GM10847 (cell line): ENCODE measurements around the gene TRAPPC10.

ENCODE experiments used
- POLR2A ChIP-seq: IDR thresholded peaks from 2 replicates; pipeline ENCODE4 v1.6.1; 2011; ENCODE audit not compliant: insufficient read length; ENCODE audit errors: extremely low read depth

TRAPPC10 gene

GRCh38 chr21:43976661-43977060 lies 35.4 kb upstream of the TRAPPC10 start:
- no peak for TF ChIP-seq POLR2A

- TF ChIP-seq POLR2A = no peak
Measured at GRCh38 chr21:43978060-43978459, 34.0 kb upstream of the TRAPPC10 start.

- TF ChIP-seq POLR2A = no peak
Measured at GRCh38 chr21:43979654-43980053, 32.5 kb upstream of the TRAPPC10 start.

GRCh38 chr21:43981151-43981870 lies 30.8 kb upstream of the TRAPPC10 start:
- no peak for TF ChIP-seq POLR2A

GRCh38 chr21:43981871-43982210 lies 30.3 kb upstream of the TRAPPC10 start:
- TF ChIP-seq POLR2A = no peak

GRCh38 chr21:43982489-43983078 lies 29.5 kb upstream of the TRAPPC10 start:
- no peak for TF ChIP-seq POLR2A

- TF ChIP-seq POLR2A = no peak
Measured at GRCh38 chr21:43983390-43983789, 28.7 kb upstream of the TRAPPC10 start.

- no peak for TF ChIP-seq POLR2A
Measured at GRCh38 chr21:43983860-43984420, 28.2 kb upstream of the TRAPPC10 start.

GRCh38 chr21:43984905-43985689 lies 27.0 kb upstream of the TRAPPC10 start:
- no peak for TF ChIP-seq POLR2A

- TF ChIP-seq POLR2A = no peak
Measured at GRCh38 chr21:43985690-43986251, 26.3 kb upstream of the TRAPPC10 start.

- TF ChIP-seq POLR2A = no peak
Measured at GRCh38 chr21:43986544-43987451, 25.3 kb upstream of the TRAPPC10 start.

- TF ChIP-seq POLR2A = no peak
Measured at GRCh38 chr21:43987509-43987908, 24.6 kb upstream of the TRAPPC10 start.

GRCh38 chr21:43988016-43988415 lies 24.1 kb upstream of the TRAPPC10 start:
- no peak for TF ChIP-seq POLR2A

GRCh38 chr21:43988506-43989230 lies 23.4 kb upstream of the TRAPPC10 start:
- no peak for TF ChIP-seq POLR2A
